Measurements from ENCODE around the gene TACSTD2. TPM values are rescaled to one million over a fixed set of nuclear protein-coding genes. Genes with fewer than 3 reads are reported as not detected.
A peak's percentile ranks its signal among the peaks of the same experiment; 100 is the strongest.
"Not testable (repeated sequence)": the region's sequence is repeated elsewhere in the genome, so short reads cannot be mapped to it uniquely, and the experiment has no call there.

TACSTD2 gene
- total RNA-seq (ENCODE audit: insufficient read depth, low replicate concordance) = 26.2 TPM

DNA sequence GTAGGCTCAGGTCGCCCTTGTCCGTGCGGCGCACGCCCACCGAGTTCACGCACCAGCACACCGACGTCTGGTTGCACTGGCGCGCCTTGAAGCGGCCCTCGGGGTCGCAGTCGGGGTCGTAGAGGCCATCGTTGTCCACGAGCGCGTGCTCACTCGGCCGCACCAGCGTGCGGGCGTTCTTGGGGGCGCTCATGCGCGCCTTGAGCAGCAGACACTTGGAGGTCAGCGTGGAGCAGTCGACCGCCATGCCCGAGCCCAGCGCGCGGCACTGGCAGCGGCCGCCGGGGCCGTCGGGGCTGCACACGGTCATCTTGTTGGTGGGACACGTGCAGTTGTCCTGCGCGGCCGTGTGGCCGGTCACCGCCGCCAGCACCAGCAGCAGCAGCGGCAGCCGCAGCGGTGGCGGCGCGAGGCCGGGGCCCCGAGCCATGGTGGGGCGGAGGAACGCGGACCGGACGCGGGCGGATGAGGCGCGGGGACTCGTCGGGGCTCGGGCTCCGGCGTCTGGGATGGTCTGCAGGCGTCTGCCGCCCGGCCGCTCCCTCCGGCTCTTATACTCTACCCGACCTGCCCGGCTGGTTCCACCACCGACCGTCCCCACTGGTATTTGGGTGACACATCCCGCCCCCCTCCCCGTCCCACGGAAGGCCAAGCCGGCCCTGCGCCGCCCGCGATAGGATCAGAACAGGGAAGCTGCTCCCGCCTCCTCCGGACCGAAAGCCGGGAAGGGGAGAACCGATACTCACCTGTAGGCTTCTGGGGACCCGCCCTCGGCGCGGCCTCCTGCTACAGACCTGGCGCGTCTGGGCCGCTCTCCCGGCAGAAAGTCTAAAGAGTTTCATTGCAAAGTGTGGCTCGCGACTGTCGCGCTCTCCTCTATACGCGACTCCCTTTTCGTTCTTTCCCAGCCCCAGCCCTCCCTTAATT is at the start of gene TACSTD2:
TSS of gene TACSTD2 (minus strand) at position 526 of the 927 bp plus-strand sequence. CDS start at position 430, 96 bp downstream.
- DNase-seq (ENCODE audit: low spot score) = peak; percentile 65

GRCh38 chr1:58626293-58626692 is 49.2 kb upstream of the TACSTD2 start:
- DNase-seq (ENCODE audit: low spot score) = no peak

DNA sequence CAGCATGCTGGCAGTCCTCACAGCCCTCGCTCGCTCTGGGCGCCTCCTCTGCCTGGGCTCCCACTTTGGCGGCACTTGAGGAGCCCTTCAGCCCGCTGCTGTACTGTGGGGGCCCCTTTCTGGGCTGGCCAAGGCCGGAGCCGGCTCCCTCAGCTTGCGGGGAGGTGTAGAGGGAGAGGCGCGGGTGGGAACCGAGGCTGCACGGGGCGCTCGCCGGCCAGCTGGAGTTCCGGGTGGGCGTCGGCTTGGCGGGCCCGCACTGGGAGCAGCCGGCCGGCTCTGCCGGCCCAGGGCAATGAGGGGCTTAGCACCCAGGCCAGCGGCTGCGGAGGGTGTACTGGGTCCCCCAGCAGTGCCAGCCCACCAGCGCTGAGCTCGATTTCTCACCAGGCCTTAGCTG is 46.2 kb upstream of the TACSTD2 start:
- not testable (repeated sequence) for DNase-seq (ENCODE audit: low spot score)

- DNase-seq (ENCODE audit: low spot score) = no peak
These were observed 45.5 kb upstream of the TACSTD2 start for GRCh38 chr1:58622571-58622970.

- DNase-seq (ENCODE audit: low spot score) = no peak
These were observed 44.3 kb upstream of the TACSTD2 start for GRCh38 chr1:58621391-58621790.

DNA sequence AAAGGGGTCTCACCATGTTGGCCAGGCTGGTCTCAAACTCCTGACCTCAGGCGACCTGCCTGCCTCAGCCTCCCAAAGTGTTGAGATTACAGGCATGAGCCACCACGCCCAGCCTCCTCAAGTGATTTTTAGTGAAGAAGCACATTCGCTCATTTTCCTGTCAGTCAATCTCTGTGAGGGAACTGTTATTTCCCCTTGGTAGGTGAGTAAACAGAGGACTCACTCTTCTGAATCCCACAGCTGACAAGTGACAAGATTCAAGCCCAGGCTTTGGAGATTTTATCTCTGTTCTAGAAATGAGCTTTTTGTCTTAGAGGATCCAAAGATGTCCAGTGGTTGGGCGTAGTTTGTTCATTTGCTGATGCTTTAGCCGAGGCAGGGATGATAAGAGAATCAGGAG is 43.9 kb upstream of the TACSTD2 start:
- DNase-seq (ENCODE audit: low spot score) = peak; percentile 47

- DNase-seq (ENCODE audit: low spot score) = peak; percentile 56
These were observed 43.2 kb upstream of the TACSTD2 start for GRCh38 chr1:58620259-58620658.

- DNase-seq (ENCODE audit: low spot score) = peak; percentile 47
These were observed 42.4 kb upstream of the TACSTD2 start for GRCh38 chr1:58619286-58620054.

- DNase-seq (ENCODE audit: low spot score) = peak; percentile 85
These were observed 41.3 kb upstream of the TACSTD2 start for GRCh38 chr1:58618303-58618702.

GRCh38 chr1:58611861-58612385 is 34.9 kb upstream of the TACSTD2 start:
- no peak for DNase-seq (ENCODE audit: low spot score)

GRCh38 chr1:58608945-58609344 is 31.9 kb upstream of the TACSTD2 start:
- no peak for DNase-seq (ENCODE audit: low spot score)

GRCh38 chr1:58608297-58608696 is 31.2 kb upstream of the TACSTD2 start:
- no peak for DNase-seq (ENCODE audit: low spot score)

DNA sequence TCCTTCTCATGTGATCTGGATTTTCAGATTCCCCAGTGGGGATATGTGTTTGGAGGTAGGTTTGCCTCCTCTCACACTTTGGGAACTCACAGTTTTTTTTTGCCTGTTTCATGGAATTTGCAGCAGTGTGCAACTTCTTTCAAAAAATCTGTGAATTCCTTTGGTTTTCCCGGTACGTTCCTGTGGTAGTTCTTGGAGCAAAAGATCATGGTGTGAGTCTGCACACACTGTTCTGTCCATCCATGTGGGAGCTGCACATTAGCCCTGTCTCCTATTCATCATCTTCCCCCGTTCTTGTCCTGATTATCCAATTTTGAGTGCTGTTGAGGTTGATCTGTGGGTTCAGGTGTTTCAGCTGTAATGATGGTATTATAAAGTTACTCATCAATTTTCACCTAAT is 30.3 kb upstream of the TACSTD2 start:
- no peak for DNase-seq (ENCODE audit: low spot score)

DNA sequence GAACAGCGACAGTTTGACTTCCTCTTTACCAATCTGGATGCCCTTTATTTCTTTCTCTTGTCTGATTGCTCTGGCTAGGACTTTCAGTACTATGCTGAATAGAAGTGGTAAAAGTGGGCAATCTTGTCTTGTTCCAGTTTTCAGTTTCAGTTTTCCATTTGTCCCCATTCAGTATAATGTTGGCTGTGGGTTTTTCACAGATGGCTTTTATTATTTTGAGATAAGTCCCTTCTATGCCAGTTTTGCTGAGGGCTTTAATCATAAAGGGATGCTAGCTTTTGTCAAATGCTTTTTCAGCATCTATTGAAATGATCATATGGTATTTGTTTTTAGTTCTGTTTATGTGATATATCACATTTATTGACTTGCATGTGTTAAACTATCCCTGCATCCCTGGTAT is 24.9 kb upstream of the TACSTD2 start:
- DNase-seq (ENCODE audit: low spot score) = not testable (repeated sequence)

- DNase-seq (ENCODE audit: low spot score) = no peak
These were observed 20.9 kb upstream of the TACSTD2 start for GRCh38 chr1:58597996-58598395.

- DNase-seq (ENCODE audit: low spot score) = no peak
These were observed 20.0 kb upstream of the TACSTD2 start for GRCh38 chr1:58597076-58597475.

DNA sequence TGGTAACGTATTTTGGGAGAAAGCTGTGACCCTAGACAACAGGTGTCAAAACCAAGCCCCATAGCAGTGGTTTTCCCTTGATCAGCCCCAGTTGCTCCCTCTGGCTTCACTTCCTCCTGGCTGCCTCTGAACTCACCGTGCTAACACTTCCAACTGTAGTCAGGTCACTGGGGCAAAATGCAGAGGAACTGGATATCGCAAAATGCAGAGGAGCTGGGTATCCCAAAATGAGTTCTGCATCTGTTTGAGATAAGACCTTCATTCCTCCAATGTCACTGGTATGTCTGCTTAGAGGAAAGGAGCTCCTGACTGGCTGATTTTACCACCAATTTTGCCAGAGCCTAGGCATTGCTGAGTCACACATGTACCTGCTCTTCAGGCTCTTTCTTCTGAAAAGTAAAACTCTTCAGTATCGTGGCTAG is 19.6 kb upstream of the TACSTD2 start:
- no peak for DNase-seq (ENCODE audit: low spot score)

DNA sequence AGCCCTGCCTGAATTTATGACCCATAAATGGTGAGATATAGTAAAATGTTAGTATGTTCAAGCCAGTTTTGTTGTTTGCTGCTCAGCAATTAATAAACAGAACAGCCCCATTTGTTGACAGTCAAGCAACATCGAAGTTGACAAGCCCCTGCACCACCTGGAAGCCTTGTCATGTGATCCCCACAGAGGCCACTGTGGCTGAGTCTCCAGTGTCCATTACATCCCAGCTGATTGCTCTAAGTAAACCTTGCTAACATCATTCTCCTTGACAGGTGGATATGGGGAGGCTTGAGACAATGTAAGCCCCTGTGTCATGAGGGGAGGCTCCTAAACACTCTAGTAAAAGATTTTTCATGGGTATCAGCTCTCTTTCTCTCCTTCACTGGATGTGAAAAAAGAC is 17.5 kb upstream of the TACSTD2 start:
- DNase-seq (ENCODE audit: low spot score) = no peak

DNA sequence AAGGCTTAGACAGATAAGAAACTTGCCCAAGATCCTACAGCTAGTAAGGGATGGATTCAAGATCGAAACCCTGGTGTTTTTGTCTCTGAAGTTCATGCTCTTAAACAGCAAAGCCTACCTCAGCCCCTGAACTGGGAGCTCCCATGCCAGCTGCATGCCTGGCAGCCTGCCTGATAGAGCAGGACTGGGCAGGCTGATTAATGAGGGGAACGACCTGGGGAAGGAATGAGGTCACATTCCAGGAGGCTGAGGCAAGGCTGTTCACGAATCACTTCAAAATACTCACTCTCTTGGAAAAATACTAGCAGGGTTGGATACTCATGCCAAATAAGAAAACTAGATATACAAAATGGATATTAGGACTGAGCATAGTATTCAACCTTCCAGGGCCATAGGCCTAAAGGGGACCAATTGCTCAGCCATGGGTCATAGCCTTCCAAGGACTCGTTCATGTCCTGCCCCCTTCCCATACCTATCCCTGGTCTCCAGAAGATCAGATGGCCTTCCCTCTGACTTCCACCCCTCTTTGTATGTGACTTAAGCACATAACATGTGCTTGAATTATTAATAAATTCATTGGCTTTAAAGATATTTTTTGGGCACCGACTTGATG is 15.6 kb upstream of the TACSTD2 start:
- DNase-seq (ENCODE audit: low spot score) = peak; percentile 85

GRCh38 chr1:58591806-58592205 is 14.8 kb upstream of the TACSTD2 start:
- no peak for DNase-seq (ENCODE audit: low spot score)

DNA sequence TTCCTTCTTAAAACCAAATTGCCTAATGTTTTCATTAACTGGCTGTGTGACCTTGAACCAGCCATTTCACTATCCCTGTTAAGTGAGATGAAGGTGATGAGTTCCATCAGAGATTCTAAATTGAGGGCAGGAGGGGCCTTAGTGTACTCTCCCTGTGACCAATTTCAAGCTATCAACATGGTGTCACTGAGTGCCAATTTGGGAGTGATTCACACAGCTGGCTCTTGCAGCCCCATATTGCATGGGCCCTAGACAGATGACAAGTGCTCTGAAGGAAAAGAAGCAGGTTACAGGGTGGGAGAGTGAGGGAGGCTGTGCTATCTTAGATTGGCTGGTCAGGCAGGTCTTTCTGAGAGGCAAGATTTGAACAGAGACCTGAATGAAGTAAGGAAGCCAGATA is 13.0 kb upstream of the TACSTD2 start:
- DNase-seq (ENCODE audit: low spot score) = no peak

DNA sequence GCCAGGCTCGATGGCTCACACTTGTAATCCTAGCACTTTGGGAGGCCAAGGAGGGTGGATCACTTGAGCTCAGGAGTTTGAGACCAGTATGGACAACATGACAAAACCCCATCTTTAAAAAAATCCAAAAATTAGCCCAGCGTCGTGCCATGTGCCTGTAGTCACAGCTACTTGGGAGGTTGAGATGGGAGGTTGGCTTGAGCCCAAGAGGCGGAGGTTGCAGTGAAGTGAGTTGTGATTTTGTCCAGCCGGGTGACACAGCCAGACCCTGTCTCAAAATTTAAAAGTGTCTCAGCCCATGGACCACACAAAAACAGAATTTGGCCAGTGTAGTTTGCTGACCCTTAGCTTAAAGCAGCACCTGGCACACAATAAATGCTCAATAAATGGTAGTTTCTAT is 11.3 kb upstream of the TACSTD2 start:
- DNase-seq (ENCODE audit: low spot score) = no peak

All from umbilical cord (tissue), 2 donors.